HG02885 (cell line): Measurements from ENCODE around the gene CHD3.

Experiments used
- ATAC-seq: cut with Tn5 transposase; IDR thresholded peaks from one replicate; pipeline ENCODE4 v1.9.1; 2021; ENCODE audit warnings: mild to moderate bottlenecking; ENCODE audit not compliant: unreplicated experiment, poor library complexity

Gene CHD3

DNA sequence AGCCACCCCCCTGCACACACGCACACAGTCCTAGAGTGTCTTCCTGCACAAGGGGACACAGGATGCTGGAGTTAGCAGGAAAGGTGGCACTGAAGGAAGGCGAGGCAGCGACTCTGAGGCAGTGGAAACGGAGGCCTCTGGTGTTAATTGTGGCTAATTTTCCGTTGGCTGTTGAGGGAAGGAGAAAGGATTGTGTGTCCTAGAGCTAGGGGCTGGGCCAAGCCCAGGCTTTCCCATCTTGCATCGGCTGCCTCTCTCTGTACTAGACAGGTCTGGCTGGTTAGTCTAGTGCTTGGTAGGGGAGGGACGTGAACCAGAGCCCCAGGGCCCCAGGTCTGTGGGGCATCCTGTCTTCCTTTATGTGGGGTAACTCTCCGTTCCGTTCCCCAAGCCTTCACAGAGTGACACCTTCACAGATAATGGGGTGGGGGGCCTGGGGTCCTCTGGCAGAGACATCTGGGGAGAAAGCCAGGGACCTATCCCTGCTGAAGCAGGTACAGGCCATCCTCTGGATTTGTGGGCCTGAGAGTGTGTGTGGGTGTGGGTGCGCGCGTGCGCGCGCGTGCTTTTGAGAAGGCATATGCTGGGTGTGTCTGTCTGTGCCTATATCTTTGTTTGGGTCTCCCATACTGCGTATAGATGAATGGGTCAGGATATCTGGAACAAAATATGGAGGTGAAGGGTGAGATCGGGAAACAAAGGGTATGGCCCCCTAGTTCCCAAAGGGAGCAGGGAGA is at the start of gene CHD3:
CHD3 (plus strand) TSS at position 606 of the 737 bp plus-strand sequence. CDS start 212 bp downstream, outside the sequence.
- ATAC-seq = no peak

DNA sequence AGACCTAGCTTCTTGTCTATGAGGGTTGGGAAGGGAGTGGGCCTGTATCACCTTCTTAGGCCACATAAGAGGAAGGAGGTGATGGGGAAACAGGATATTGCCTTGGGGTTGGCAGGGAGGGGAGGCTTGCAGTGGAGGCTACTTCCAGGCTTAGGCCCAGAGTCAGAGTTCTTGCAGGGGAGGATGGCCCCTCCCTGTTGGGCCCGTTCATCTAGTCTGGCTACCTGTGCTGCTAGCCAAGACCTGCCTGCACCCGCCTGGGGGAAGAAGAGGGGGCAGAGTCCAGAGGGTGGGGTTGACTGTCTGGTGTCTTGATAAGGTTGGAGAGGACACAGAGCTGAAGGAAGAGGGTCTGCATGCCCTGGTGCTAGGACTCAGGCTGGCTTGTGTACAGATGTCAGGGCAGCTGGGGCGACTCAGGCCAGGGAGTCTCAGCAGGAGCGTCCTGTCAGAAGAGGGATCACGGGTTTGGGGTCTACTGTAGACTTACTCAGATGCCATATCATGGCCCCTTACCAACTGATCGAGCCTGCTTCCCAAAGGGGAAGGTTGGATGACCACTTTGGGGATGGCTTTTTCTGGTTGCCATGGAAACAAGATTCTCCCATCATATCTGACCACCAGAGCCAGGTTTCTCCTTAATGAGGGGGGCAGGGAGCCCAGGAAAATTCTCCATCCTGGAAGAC is 49.3 kb upstream of the CHD3 start:
- no peak for ATAC-seq

DNA sequence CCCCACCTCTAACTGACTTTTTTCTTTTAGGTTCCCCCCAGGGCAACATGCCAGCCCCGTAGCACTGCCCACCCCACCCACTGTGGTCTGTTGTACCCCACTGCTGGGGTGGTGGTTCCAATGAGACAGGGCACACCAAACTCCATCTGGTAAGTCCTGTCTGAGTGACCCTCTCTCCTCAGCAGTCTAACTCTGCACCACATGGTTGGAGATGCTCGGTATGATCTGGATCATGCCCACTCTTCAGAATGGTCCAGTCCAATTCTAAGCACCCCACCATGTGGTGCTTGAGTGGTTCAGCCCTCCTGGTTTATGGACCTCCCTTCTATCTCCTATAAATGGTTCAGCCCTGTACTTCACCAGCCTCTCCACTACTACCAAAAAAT is 48.7 kb upstream of the CHD3 start:
- no peak for ATAC-seq

DNA sequence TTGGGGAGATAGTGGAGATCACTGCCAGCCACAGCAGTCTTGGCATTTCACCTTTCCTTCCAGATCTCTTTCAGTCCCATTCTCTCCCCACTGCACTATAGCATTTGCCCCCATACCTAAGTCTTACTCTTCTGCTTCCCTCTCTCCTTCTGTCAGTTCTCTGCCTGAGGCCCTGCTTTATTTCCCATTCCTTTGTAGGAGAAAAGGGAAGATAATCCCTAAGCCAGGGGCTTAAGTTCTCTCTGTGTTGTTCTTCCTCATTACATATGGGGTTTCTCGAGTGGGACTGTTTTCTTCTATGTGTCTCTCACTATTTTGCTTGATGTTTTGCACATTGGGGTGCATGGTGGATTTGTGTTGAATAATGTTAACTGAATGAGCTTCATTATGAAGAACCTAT is 48.1 kb upstream of the CHD3 start:
- no peak for ATAC-seq

DNA sequence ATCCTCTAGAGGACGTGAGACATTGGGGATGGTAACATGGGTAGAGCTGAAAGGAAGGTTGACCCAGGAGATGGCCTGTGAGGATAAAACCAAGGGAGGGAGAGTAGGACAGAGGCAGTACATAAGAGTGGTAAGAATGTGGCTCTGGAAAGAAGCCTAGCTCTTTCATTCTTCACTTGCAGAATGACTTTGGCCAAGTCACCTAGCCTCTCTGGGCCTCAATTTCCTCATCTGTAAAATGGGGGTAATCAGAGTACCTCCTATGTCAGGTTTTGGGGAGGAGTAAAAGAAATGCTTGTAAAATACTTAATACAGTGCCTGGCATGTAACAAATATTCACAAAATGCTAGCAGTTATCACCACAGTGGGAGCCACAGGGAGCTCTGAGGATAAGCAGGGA is 47.7 kb upstream of the CHD3 start:
- no peak for ATAC-seq

DNA sequence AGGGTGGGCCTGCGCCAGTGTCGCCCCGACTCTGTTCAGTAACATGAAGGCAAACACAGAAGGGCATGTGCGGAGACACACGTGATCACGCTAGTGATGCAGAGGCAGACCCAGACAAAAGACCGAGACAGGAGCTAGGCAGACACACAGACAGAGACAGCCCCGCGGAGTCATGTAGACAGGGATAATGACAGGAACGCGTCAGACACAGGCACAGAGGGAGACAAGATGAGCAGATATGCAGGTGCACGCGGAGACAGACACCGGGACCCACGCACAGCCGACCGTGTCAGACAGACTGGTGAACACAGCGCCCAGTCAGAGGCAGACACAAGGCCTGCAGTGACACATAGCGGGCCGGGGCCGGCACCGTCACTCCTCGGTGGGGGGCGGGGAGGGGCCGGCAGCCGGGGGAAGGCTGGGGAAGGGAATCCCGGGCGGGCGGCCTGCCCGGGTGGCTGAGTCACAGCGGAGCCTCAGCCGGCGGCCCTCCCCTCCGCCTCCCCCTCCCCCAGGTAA is 47.1 kb upstream of the CHD3 start:
- no peak for ATAC-seq

DNA sequence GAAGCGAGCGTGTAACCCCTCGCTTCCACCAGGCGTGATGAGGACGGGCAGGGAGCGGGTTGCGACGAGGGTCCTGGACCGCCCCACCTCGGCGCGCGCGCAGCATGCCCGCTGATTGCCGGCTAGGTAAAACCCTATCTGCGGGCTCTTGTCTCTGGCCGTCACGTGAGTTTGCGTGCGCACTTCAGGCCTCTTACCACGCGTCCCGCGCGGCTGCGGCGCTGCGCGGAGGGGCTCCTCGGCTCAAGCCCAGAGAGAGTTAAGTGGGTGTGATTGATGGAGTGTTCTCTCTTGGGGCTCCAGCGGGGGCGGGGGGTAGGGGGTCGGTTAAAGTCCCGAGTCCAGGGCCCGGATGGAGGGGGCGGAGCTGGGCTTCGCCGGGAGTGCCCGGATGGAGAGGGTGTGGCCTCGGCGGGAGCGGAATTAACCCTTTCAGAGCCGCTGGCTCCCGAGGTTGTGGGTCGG is 46.6 kb upstream of the CHD3 start:
- ATAC-seq = peak; percentile 18

DNA sequence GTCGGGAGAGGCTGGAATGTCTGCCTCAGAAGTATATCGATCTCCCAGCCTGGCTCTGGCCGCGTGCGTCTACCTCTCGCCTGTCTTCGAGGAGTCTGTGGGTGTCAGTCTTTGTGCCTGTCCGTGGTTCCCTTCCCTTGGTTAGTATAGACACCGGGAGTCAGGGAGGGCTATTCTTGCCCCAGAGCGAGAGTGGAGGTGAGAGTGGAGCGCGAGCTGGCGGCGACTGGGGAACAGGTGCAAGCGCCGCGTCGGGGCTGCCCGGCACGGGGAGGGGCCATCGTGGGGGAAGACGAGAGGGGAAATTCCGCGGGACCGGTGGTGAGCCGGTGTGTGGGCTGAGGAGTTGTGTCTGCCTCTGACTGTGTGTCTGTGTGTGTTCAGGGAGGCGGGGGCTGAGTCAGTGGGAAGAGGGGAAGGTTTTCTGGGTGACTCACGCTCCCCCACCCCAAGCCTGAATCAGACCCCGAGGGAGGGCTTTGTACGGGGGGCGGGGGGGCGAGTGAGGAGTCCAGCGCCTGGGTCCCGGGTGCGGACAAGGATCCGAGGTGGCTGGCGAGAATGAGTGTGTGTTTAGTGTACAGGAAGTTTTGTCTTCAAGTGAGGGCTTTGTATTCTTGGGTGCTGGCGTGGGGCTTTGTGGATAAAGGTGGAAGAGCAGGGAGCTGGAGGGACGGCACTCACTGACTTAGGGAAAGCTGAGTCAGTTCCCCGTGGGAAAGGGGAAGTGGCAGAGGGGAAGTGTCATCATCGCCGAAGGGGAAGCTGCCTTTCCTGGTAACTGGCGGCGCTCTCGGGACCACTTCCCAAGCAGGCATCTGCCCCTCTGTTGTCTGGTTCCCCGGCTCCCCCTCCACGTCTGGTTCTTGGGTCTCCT is 46.0 kb upstream of the CHD3 start:
- ATAC-seq = peak; percentile 32

DNA sequence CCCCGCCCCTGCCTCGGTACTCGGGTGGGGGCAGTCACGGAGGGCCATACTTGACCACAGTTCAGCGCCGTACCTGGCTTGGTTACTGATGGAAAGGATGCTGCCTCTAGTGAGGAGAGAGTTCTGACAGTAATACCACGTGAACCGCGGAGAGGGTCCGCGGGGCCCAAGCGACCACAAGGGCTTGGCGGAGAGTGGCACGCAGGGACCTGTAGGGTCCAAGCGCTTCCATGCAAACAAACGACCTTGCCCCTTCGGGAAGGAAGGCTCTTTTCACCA is 45.4 kb upstream of the CHD3 start:
- no peak for ATAC-seq

DNA sequence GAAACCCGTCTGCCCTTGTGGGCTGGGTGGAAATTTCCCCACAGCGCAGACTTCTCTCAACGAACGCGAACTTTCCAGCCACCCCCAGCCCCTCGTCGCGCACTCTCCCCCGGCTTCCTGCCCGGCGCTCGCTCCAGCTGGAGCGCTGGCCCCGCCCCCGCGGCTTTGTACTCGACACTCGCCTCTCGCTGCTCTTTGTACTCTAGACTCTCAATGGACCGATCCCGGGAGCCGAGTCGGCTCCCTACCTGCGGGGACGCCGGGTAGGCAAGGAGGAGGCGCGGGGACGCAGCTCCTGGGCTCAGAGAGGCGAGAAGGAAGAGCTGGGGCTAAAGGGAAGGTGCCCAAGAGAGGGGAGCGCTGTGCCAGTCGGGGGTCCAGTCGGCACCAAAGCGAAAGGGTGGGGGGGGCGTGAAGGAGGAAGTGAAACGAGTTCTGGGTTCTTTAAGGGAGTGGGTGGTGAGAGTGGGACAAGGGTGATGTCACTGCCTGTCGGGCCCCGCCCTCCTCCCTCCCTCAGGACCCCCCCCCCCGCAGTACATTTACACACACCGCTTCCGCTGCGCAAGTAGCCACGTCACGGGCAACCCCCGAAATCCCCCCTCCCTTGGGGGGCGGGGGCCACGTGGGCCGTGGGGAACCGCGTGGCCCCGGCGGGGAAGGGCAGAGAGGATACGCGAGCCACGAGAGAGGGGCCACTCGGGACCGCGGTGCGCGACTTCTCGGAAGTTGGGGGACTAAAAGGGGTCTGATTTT is 44.9 kb upstream of the CHD3 start:
- ATAC-seq = peak; percentile 37

DNA sequence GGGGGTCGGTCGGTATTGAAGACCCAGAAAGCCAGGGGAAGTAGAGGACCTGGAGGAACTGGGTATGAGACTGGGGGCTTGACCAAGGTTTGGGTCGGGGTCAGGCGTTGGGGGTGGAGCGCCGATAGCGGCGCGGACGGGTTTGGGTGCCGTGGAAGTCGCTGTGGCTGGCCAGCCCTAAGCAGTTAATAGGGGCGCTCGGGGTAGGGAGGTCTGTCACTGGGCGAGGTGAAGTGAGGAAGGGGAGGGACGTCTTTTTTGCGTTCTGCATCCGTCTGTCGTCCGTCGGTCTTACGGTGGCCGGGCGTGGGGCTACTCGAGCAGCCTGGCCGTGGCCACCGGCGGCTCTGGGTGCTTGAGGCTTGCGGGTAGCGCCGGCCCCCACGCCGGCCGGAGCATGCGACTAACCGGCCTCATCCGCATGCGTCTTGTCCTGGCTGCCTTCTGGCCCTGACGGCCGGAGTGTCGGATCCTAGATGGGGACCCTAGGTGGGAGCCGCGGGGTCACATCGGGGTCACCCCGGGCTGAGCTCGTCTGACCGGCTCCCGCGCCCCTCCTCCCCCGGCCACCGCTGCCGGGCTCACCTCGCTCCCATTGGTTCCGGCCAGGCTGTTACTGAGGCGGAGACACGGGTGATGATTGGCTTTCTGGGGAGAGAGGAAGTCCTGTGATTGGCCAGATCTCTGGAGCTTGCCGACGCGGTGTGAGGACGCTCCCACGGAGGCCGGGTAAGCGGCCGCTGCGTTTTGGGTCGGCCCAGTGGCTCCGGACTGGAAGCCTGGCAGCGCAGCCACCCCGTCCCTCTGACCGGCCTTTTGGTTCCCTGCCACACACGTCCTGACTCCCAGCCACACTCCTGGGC is 44.1 kb upstream of the CHD3 start:
- peak; percentile 59 for ATAC-seq

DNA sequence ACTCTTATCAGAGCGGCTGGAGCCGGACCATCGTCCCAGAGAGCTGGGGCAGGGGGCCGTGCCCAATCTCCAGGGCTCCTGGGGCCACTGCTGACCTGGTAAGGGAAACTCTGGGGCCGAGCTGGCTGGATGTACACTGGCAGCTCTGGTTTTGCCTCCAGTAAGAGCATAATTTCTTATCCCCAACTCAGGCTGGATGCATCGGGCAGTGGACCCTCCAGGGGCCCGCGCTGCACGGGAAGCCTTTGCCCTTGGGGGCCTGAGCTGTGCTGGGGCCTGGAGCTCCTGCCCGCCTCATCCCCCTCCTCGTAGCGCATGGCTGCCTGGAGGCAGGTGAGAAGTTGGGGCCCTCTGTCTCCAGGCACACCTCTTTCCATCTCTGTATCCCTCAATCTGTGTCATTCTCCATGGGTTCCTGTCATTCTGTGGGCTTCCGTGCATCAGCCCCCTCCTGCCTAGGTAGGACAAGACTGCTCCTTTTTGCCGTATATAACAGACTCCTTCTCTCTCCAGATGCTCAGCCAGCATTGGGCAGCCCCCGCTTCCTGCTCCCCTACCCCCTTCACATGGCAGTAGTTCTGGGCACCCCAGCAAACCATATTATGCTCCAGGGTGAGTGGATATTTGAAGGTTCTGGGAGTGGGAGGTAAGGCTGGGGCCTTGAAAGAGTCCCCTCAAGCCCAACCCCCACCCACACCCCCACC is 43.1 kb upstream of the CHD3 start:
- no peak for ATAC-seq

DNA sequence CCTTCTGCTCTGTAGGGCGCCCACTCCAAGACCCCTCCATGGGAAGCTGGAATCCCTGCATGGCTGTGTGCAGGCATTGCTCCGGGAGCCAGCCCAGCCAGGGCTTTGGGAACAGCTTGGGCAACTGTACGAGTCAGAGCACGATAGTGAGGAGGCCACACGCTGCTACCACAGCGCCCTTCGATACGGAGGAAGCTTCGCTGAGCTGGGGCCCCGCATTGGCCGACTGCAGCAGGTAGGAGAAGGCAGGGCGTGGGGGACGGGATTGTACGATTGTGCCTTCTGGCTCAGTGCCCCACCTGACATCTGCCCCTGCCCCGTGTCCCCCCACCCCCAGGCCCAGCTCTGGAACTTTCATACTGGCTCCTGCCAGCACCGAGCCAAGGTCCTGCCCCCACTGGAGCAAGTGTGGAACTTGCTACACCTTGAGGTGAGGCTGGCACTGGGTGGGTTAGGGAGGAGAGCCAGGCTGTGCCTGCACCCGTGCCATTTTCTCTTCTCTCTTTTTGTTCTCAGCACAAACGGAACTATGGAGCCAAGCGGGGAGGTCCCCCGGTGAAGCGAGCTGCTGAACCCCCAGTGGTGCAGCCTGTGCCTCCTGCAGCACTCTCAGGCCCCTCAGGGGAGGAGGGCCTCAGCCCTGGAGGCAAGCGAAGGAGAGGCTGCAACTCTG is 42.4 kb upstream of the CHD3 start:
- ATAC-seq = no peak

DNA sequence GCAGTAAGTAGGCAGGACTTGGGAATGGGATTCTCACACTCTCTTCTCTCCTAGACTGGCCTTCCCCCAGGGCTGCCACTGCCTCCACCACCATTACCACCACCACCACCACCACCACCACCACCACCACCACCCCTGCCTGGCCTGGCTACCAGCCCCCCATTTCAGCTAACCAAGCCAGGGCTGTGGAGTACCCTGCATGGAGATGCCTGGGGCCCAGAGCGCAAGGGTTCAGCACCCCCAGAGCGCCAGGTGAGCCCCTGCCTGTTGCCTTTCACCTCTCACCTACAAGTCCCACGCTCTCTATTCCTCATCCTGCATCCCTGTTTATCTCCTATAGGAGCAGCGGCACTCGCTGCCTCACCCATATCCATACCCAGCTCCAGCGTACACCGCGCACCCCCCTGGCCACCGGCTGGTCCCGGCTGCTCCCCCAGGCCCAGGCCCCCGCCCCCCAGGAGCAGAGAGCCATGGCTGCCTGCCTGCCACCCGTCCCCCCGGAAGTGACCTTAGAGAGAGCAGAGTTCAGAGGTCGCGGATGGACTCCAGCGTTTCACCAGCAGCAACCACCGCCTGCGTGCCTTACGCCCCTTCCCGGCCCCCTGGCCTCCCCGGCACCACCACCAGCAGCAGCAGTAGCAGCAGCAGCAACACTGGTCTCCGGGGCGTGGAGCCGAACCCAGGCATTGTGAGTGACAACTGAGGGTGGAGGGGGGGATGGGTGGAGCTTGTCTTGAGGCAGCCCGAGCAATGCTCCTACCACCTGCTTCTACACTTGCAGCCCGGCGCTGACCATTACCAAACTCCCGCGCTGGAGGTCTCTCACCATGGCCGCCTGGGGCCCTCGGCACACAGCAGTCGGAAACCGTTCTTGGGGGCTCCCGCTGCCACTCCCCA is 41.6 kb upstream of the CHD3 start:
- ATAC-seq = no peak

DNA sequence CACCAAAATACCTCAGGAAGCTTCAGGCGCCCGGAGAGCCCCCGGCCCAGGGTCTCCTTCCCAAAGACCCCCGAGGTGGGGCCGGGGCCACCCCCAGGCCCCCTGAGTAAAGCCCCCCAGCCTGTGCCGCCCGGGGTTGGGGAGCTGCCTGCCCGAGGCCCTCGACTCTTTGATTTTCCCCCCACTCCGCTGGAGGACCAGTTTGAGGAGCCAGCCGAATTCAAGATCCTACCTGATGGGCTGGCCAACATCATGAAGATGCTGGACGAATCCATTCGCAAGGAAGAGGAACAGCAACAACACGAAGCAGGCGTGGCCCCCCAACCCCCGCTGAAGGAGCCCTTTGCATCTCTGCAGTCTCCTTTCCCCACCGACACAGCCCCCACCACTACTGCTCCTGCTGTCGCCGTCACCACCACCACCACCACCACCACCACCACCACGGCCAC is 40.4 kb upstream of the CHD3 start:
- ATAC-seq = no peak

DNA sequence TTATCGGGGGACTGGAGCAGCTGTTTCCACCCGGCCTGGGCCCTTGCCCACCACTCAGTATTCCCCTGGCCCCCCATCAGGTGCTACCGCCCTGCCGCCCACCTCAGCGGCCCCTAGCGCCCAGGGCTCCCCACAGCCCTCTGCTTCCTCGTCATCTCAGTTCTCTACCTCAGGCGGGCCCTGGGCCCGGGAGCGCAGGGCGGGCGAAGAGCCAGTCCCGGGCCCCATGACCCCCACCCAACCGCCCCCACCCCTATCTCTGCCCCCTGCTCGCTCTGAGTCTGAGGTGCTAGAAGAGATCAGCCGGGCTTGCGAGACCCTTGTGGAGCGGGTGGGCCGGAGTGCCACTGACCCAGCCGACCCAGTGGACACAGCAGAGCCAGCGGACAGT is 39.9 kb upstream of the CHD3 start:
- ATAC-seq = no peak

DNA sequence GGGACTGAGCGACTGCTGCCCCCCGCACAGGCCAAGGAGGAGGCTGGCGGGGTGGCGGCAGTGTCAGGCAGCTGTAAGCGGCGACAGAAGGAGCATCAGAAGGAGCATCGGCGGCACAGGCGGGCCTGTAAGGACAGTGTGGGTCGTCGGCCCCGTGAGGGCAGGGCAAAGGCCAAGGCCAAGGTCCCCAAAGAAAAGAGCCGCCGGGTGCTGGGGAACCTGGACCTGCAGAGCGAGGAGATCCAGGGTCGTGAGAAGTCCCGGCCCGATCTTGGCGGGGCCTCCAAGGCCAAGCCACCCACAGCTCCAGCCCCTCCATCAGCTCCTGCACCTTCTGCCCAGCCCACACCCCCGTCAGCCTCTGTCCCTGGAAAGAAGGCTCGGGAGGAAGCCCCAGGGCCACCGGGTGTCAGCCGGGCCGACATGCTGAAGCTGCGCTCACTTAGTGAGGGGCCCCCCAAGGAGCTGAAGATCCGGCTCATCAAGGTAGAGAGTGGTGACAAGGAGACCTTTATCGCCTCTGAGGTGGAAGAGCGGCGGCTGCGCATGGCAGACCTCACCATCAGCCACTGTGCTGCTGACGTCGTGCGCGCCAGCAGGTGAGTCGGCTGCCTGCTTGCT is 39.3 kb upstream of the CHD3 start:
- ATAC-seq = no peak
